ENCODE measurements around the gene S100A6. TPM values are rescaled to one million over a fixed set of nuclear protein-coding genes. Genes with fewer than 3 reads are reported as not detected.
"Not testable (repeated sequence)": the region's sequence is repeated elsewhere in the genome, so short reads cannot be mapped to it uniquely, and the experiment has no call there.

S100A6 gene
- total RNA-seq, 2 donors from 2014 or later = 1,174 to 1,536 TPM

DNA sequence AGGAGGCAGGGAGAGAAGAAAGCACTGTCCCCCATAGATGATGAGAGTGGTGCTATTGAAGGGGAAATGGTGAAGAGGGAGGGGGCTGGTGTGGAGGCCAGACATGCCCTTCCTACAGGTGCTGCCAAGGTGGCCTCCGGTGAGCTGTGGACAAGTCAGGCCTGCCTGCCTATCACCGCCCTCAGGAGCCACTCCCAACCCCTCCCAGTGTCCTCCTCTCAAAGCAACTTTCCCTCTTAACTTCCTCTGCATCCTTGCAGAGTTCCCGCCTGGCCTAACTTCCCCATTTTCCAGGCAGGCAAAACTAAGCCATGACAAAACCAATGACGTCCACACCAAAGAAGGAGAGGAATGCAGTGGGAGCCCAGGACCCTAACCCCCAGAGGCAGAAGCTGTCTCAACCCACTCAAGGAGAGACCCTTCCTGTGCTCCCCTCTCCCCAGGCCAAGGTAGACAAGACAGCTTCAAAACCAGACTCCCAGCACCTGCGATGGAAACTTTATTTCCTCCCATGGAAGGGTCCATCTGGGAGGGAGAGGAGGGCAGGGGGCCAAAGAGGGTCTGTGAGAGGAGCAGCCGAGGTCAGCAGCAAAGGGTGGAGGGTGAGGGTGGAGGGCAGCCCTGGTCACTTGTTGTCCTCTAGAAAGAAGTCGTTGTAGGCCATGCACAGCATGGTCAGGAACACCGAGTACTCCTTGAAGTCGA, 1.0 kb upstream of the S100A6 start:
- intact Hi-C loops (cut with DNase I) = no loop called here
- DNase-seq (ENCODE audit: low spot score) = peak; percentile 80

DNA sequence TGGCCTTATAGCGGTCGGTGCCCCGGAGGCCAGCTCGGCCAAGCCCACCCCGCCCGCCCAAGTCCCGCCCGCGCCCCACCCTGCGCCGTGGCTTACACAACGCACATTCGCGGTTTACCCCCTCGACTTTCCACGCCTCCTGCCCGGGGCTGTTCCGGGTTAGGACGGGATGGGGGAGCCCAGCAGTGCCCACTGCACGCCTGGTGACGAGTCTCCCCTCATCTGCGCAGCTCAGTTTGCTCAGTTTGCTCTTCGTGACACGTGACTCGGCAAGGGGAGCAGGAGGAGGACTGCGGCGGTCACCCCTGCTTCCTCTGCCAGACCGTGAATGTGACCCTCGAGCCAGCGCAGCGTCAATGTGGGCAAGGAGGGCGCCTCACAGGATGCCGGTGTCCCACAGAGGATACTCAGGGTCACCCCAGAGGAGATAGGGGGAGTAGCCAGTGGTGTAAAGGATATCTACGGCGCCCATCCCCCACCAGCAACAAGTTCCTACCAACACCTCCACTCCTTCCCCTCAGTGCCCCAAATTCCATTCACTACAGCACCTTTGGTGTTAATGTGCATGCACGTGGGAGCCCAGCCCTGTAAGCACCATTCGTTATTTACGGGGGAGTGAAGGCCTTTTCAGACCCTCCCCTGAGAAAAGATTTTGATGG, 350 bp upstream of the S100A6 start:
- intact Hi-C loops (cut with DNase I) = no loop called here
- peak; percentile 97 for DNase-seq (ENCODE audit: low spot score)

DNA sequence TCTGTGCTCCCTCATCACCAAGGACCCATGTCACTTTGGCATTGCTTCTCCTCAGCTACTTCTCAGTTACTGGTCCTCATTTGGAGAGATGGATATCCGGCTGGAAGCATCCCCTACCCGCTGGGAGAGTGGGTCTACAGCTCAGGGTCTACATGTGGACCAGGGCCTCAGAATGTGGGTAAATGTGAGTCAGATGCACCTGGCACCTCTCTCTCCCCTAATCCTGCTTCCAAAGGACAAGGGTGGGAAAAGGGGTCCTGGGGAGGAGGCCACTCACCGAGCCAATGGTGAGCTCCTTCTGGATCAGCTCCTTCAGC, 908 bp downstream of the S100A6 start:
- no peak for DNase-seq (ENCODE audit: low spot score)
- intact Hi-C loops (cut with DNase I) = loop anchor here (5.0 kb wide), 1 partner anchor 32 kb away; the partner anchor contains the start of gene S100A2 (in 2 of the 2)

DNA sequence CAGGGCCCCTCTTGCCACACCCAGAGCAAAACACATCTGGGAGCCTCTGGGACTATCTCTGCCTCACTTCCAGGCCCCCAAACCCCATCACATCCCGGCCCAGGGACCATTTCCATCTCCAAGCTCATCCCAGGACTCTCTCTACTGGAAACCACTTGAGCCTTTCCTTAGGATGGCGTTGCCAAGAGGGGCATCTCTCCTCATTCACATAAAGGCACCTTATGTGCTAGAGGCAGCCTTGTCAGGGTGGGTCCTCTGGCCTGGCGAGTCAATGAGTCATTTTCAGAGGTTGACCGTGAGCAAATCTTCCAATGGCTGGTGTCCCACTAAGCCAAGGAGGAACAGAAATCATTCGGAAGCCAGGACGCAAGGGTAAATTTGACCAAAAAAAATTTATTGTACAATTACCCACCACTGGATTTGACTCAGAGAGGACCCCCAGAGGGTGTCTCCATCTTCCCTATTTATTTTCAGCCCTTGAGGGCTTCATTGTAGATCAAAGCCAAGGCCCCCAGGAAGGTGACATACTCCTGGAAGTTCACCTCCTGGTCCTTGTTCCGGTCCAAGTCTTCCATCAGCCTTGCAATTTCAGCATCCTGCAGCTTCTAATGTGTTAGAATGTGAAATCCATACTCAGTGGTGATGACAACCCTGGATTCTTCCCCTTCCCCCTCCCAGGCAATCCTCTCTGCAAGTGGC, 1.4 kb downstream of the S100A6 start:
- intact Hi-C loops (cut with DNase I) = loop anchor here (5.0 kb wide), 1 partner anchor 33 kb away; the partner anchor contains the start of gene S100A2 (in 2 of the 2)
- peak; percentile 48 for DNase-seq (ENCODE audit: low spot score)

DNA sequence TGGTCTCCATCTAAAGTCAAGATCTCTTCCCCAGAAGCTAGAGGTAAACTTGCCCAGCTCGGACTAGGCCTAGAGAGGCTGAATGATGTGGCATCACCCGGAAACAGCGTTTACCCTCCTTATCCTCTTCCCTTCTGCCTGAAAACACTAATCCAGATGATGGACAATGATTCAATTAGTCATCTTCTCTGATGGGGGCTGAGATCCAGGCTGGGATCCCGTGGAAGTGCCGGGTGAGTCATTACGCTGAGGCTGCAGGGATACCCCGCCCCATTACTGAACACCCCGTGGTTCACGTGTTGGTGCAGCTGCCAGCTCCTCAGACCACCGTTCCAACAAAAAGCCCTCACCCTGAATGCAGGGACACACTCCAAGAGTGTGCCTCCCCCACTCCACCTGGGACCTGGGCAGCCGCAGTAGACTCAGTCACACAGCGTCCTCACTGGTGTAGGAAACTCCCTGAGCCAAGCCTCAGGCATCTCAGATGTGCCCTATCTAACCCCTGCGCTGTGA, 2.0 kb downstream of the S100A6 start:
- intact Hi-C loops (cut with DNase I) = loop anchor here (5.0 kb wide), 1 partner anchor 34 kb away; the partner anchor contains the start of gene S100A2 (in 2 of the 2)

DNA sequence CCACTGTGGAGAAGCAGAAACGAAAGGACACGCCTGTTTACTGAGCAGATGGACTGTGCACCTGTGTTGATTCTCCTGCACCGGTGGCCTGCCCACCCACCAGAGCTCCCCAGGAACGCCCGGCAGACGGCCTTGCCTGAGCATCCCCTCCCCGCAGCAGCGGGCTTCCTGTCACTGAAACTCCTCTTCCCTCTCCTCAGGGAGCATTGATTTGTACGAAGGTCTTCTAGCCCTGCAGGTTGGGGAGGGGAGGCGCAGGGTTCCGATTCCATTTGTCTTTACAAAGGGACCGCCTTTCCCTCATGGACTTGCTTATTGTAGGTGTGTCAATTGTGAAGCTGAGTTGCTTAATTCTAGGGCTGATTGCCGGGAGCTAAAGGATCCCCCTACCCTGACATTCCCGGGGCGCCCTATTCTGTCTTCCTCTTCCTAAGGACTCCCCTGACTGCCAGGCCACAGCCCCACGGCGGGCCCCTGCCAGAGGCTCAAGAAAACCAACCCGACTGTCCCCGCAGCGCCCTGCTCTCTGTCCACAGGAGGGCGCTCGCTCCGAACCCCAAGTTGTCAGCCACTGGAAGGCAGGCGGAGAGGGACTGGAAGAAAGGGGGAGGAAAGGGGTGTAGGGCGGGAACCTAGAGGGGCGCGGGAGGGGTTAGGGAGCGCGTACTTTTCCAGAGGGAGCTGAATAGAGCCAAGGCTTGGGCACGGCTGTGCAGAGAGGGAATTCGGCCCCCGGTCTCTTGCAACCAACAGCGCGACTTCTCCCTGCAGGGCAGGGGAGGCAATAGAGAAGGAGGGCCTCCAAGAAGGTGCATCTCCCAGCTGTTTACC, 2.8 kb downstream of the S100A6 start:
- intact Hi-C loops (cut with DNase I) = loop anchor here (5.0 kb wide), 1 partner anchor 34 kb away; the partner anchor contains the start of gene S100A2 (in 2 of the 2)

More for the DNA sequence above, 2.0 kb downstream of the S100A6 start:
- DNase-seq (ENCODE audit: low spot score) = peak; percentile 92

DNA sequence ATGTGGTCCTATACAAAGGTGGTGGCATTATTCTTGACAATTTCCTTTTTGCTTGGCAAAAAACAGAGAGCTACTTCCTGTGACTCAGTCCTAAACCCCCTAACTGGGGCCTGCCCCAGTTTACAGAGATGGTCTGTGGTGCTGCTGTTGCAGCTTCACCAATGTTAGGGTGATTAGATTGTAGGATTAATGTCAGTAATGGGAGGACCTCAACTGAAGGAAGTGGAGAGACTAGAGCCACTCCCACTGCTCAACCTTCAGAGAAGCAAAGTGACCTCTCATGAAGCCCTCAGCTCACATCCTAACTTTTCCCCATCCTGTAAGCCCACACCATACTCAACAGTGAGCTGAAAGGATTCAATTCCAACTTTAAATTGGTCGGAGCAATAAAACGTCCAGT, 3.6 kb downstream of the S100A6 start:
- peak; percentile 12 for DNase-seq (ENCODE audit: low spot score)

More for the DNA sequence above, 2.8 kb downstream of the S100A6 start:
- DNase-seq (ENCODE audit: low spot score) = peak; percentile 95

DNA sequence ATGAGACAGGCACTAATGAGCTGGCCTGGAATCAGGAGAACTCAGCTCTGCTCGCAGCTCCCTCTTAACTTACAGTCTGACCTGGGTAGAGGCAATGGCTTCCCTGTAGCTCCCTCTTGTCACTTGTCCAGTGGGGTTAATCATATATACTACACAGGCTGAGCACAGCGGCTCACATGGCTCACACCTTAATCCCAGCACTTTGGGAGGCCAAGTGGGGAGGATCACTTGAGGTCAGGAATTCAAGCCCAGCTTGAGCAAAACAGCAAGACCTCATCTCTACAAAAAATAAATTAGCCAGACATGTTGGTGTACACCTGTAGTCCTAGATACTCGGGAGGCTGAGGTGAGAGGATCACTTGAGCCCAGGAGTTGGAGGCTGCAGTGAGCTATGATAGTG, 4.2 kb downstream of the S100A6 start:
- peak; percentile 43 for DNase-seq (ENCODE audit: low spot score)

More for the DNA sequence above, 3.6 kb downstream of the S100A6 start:
- intact Hi-C loops (cut with DNase I) = loop anchor here (5.0 kb wide), 1 partner anchor 35 kb away; the partner anchor contains the start of gene S100A2 (in 2 of the 2)

DNA sequence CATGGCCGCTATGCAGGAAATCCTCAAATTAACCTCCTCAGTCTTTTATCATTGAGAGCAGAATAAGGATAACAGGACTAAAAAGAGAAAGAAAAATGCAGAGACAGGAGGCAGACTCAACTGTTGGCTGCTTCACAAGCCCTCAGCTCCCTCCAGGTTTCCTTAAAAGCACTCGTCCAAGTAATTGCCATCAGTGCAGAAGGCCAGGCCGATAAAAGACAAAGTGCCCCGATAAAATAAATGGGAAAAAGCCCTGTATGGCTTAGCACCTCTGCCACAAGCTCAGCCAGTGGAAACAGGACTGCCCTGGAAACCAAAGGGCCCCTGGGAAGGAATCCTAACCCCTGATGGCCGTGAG, 8.1 kb downstream of the S100A6 start:
- DNase-seq (ENCODE audit: low spot score) = no peak
- intact Hi-C loops (cut with DNase I) = no loop called here

More for the DNA sequence above, 4.2 kb downstream of the S100A6 start:
- intact Hi-C loops (cut with DNase I) = loop anchor here (5.0 kb wide), 1 partner anchor 36 kb away; the partner anchor contains the start of gene S100A2 (in 2 of the 2)

DNA sequence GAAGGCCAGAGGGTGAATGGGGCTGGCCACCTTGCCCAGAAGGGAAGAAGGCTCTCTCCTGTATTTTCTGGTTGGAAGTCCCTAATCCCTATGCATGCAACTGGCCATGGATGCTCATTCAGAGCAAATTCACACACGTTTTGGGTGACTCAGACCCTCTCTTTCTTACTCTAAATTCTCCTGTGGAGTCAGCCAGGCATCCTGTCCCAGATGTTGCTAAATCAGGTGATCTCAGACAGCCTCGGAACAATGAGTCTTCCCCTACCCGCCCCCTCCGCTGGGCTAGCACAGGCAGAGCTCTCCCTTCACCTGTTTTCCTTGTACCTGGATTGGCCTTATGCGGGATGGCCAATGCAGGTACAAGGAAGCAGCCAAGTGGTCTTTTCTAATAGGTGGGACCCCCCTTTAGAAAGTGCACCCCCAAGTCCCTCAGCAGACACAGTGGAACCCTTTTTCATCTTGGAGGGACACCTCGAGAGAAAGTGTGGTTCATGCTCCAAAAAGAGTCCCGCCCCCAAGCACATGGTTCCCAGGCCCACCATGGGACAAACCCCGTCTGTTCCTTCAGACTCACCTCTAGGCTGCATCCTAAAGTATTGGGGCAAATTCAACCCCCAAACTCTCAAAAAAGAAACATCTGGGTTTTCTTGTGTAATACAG, 8.6 kb downstream of the S100A6 start:
- DNase-seq (ENCODE audit: low spot score) = peak; percentile 49
- intact Hi-C loops (cut with DNase I) = no loop called here

DNA sequence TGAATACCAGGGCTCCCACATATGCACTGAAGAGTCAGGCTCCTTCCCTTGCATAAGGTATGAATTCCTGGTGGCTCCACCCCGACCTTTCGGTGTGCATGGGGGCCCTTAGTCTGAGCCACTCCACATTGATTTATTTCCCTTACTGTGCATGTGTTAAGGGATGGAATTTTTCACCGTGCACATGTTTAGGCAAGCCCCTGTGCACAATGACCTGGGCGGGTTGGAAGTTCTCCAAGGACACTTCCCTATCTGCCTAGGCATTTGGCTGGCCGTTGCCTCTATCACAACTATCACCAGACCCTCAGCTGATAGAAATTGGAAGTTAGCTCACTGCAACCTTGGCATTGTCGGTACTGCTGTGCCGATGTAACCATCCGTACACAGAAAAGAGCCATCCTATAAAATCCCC, 9.7 kb downstream of the S100A6 start:
- intact Hi-C loops (cut with DNase I) = no loop called here
- DNase-seq (ENCODE audit: low spot score) = peak; percentile 29

DNA sequence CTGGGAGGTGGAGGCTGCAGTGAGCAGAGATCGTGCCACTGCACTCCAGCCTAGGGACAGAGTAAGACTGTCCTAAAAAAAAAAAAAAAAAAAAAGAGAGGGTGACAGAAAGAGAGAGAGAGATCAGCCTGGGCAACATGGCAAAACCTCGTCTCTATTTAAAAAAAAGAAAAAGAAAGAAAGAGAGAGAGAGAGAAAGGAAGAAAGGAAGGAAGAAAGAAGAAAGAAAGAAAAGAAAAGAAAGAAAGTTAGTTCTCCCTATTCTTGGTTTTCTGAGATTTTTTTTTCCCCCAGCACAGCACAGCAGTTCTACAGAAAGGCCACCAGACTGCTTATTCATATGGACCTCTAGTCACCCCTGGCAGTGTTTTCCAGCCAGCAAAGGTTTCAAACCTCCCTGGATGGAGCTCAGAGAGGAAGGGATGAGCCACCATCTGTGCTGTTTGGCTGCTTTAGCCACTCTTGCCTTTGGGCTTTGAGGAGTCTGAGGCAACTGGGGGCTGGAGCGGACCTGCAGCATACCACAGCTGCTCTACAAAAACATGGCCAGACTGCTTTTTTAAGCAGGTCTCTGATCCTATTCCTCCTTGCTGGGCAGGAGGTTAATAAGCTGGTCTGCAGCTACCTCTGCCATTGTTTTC, 10.6 kb downstream of the S100A6 start:
- DNase-seq (ENCODE audit: low spot score) = peak; percentile 74
- intact Hi-C loops (cut with DNase I) = no loop called here

DNA sequence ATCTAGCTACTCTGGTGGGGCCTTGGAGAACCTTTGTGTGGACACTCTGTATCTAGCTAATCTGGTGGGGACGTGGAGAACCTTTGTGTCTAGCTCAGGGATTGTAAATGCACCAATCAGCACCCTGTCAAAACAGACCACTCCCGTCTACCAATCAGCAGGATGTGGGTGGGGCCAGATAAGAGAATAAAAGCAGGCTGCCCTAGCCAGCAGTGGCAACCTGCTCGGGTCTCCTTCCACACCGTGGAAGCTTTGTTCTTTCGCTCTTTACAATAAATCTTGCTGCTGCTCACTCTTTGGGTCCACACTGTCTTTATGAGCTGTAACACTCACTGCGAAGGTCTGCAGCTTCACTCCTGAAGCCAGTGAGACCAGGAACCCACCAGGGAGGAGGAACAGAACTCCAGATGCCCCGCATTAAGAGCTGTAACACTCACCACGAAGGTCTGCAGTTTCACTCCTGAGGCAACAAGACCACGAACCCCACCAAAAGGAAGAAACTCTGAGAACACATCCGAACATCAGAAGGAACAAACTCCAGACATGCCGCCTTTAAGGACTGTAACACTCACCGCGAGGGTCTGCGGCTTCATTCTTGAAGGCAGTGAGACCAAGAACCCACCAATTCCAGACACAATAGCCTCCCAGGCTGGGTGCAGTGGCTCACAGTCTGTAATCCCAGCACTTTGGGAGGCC, 13.3 kb downstream of the S100A6 start:
- intact Hi-C loops (cut with DNase I); DNase-seq (ENCODE audit: low spot score): not testable (repeated sequence)

DNA sequence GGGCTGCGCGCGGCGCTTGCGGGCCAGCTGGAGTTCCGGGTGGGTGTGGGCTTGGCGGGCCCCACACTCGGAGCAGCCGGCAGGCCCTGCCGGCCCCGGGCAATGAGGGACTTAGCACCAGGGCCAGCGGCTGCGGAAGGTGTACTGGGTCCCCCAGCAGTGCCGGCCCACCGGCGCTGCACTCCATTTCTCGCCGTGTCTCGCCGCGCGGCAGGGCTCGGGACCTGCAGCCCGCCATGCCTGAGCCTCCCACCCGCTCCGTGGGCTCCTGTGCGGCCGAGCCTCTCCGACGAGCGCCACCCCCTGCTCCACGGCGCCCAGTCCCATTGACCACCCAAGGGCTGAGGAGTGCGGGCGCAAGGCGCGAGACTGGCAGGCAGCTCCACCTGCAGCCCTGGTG, 14.0 kb downstream of the S100A6 start:
- intact Hi-C loops (cut with DNase I); DNase-seq (ENCODE audit: low spot score): not testable (repeated sequence)

DNA sequence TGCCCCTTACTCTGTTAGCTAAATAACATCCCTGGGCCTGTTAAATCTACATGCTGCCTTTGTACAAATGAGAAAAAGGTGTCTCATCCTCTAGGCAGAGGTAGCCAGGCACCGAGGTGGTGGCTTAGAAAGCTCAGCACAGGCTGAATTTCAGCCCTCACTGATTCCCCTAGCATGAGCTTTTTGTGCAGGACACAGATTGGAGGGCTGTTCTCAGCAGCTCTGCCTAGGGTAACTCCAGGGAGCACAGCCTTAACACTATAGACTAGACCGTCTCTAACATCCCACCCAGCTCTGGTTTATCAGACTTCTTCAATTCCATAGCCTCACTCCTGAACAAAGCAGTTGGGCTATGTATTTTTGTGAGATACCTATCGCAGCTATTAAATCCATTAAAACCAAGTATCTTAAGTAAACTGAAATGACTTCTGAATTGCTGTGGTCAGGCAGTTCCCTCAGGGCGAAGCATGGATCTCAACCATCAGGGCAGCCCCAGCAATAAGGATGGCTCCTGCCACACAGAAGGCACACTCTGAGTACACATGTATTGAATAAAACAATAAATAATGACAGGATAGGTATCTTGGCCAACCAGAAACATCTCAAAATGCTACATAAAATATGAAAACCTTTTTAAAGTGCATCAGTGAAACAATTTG, 14.8 kb downstream of the S100A6 start:
- no peak for DNase-seq (ENCODE audit: low spot score)
- intact Hi-C loops (cut with DNase I) = no loop called here

DNA sequence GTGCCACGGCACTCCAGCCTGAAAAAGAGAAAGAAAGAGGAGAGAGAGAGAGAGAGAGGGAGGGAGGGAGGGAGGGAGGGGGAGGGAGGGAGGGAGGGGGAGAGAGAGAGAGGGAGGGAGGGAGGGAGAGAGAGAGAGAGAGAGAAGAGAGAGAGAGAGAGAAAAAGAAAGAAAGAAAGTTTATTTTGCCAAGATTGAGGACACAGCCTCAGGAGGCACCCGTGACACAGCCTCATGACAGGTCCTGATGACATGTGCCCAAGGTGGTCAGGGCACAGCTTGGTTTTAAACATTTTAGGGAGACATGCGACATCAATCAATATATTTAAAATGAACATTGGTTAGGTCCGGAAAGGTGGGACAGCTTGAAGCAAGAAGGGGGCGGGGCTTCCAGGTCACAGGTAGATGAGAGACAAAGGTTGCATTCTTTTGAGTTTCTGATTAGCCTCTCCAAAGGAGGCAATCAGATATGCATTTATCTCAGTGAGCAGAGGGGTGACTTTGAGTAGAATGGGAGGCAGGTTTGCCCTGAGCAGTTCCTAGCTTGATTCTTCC, 15.6 kb downstream of the S100A6 start:
- DNase-seq (ENCODE audit: low spot score); intact Hi-C loops (cut with DNase I): not testable (repeated sequence)
